Measurements from ENCODE around the gene TRIM61.
"Not testable (repeated sequence)": the region's sequence is repeated elsewhere in the genome, so short reads cannot be mapped to it uniquely, and the experiment has no call there.

TRIM61 gene

DNA sequence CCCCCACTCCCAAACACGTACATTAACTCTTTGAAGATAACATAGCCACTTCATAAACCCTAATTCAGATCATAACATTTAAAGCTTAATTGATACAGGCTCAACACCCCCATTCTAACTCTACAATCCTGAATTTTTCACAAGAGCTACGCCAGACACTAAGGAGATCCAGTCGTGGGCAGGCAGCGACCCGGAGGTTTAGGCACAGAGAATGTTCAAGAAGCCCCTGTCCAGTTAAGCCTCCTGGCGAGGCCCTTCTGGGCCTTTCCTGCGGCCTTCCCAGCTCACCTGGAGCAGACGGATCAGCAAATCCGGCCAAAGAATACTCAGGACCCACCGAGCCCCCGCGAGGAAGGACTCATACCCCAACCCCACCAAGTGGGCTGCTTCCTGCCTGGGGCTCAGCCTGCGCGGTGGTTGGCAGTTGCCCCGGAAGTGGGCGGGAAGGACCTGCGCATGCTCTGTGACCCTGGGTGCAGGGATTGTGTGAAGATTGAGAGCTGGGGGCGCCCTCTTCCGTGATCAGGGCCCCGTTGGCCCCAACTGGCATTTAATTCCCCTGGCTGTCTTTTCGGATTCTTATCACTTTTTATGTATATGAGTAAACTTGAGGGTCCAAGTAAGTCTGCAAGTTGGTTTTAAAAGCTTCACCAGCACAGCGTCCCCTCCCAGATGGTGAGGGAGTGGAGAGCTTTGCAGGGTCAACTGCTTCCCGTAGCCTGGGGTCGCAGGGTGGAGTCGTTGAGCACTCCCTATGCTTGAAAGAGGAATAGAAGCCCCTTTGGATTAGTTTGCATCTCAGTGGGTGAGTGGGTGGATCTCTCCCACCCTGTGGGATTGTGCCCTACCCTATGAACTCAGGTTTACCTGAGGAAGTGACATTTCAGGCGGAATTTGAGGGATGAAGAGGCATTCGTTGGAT, at the start of gene TRIM61:
Gene TRIM61, minus strand, starts transcription at position 415 of the 922 bp plus-strand sequence. CDS start 7,655 bp downstream, outside the sequence.
- DNase-seq (ENCODE audit: low read depth in 2 of 2) = peak; percentile 21 to 26

DNA sequence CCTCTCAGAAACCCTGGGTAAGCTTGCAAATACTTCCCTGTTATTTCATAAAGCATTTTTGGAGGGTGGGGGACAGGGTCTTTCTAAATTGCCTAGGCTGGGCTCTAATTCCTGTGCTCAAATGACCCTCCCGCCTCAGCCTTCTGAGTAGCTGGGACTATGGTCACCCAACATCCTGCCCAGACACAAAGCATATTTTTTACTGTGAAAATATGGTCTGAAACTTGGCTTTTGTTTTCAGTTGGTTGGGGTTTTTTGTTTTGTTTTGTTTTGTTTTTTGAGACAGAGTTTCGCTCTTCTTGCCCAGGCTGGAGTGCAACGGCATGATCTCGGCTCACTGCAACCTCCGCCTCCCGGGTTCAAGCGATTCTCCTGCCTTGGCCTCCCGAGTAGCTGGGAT, 48.3 kb upstream of the TRIM61 start:
- not testable (repeated sequence) for DNase-seq (ENCODE audit: low read depth in 2 of 2)

DNA sequence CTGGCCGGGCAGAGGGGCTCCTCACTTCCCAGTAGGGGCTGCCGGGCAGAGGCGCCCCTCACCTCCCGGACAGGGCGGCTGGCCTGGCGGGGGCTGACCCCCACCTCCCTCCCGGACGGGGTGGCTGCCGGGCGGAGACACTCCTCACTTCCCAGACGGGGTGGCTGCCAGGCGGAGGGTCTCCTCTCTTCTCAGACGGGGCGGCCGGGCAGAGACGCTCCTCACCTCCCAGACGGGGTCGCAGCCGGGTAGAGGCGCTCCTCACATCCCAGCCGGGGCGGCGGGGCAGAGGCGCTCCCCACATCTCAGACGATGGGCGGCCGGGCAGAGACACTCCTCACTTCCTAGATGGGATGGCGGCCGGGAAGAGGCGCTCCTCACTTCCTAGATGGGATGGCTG, 42.5 kb upstream of the TRIM61 start:
- not testable (repeated sequence) for DNase-seq (ENCODE audit: low read depth in 2 of 2)

DNA sequence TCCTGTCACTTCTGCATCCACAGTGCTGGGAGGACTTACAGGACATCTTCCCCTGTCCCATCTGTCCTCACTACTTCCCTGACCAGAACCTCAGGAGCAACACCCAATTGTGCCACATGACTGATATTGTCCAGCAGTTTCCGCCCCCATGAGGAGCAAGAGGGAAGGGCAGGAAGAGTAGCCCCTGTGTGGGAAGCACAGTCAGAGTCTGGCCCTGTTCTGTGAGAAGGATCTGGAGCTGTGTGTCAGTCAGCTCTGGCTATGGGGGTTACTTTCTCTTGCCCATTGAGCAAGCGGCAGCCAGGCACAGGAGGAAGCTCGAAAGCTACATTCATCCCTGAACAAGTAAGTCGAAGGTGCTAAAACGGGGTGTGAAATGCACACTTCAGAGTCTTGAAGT, 39.5 kb upstream of the TRIM61 start:
- no peak for DNase-seq (ENCODE audit: low read depth in 2 of 2)

DNA sequence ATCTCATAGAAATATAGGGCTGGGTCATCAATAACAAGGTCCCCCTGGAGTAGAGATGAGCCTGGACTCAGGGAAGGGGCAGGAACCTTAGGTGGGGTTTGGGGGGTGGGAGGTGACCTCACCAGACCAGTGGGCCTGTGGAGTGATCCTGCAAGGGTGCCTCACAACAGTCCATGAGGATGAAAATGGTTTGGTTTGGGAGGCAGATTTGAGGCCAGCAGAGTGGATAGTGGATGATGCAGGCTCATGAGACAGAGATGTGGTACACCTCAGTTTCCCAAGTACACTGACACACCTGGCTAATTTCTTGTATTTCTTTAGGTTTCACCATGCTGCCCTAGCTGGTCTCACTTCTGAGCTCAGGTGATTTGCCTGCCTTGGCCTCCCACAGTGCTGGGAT, 36.2 kb upstream of the TRIM61 start:
- no peak for DNase-seq (ENCODE audit: low read depth in 2 of 2)

DNA sequence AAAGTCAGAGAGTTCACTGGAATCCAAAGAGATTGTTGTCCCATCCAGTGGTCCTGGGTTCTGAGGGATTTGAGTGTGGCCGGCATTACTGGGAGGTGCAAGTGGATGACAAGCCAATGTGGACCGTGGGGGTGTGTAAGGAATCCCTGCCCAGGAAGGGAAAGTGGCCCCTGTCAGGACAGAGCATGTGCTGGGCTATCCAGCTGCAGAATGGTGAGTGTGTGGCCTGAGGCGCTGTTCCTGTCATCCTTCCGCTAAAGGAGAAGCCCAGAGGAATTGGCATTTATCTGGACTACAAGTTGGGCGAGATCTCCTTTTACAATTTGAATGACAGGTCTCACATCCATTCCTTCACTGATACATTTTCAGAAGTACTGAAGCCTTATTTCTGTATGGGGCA, 33.9 kb upstream of the TRIM61 start:
- DNase-seq (ENCODE audit: low read depth in 2 of 2) = no peak

DNA sequence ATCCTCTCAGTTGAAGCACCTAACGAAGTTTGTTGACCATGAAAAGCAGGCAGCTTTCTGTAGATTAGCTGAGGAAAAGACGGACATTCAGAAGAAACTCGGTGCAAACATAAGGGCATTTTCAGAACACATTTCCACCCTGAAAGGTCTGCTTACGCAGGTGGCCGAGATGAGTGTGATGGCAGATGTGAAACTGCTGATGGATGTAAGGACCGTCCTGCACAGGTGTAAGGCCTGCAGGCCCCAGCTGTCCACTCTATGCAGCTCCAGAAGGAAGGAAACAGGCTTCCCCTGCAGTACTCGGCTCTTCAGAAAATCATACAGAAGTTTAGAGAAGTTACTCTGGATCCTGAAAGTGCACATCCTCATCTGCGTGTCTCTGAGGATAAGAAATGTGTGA, 33.5 kb upstream of the TRIM61 start:
- no peak for DNase-seq (ENCODE audit: low read depth in 2 of 2)

DNA sequence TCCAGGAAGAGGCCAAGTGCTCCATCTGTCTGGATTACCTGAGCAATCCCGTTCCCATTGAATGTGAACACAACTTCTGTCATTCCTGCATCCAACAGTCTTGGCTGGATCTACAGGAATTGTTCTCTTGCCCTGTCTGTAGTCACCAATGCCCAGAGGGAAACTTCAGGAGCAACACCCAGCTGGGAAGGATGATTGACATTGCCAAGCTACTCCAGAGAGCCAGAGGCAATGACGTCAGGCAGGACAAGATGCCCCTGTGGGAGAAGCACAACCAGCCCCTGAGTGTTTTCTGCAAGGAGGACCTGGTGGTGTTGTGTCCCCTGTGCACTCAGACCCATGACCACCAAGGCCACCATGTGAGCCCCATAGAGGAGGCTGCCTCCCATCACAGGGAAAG, 33.0 kb upstream of the TRIM61 start:
- DNase-seq (ENCODE audit: low read depth in 2 of 2) = no peak

DNA sequence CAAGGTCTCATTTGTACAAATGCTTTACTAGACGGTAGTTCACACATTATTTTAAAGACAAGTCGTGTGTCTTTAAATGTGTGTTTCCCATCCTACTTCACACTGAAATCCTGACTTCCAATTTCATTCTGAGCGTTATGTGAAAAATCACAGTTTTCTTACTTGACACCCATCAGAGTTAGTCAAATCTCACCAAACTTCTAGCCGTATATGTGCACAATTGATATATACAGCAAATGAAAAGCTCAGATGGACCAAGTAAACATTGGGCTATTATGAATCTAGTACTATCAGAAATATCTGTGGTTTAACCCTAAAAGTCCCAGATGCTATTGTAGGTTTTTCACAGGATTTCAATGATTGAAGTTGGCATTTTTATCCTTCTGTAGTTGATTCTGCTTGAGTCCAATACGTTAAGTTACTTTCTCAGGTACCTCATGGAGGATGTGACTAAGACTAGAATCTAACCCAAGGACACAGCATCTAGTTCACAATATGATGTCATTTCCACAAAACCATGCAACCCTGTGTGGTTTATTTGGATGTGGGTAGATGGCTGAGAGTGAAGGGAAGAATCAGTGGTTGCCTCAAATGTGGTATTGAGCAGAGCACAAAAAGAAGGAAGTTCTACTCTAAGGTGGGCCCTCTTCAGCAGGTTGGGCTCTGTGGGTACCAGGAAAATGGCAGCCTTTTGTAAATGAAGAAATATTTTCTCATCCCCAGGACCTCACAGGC, 32.2 kb upstream of the TRIM61 start:
- no peak for DNase-seq (ENCODE audit: low read depth in 2 of 2)

DNA sequence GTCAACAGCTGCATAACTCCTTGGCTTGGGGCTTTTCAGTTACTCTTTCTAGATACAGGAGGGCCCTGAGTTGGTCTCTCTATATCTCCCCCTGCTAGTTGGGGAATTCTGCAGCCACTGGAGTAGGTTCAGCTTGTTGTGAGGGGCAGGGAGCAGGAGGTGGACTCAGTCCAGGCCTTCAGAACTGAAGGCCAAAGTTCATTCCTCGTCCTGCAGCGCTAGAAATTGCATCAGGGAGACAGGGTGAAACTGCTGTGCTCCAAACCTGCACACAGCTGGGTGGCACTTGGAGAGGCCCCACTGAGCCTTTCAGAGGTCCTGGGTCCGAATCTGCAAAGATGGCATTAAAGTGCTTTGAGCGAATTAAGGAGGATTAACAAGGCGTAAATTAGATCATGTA, 29.4 kb upstream of the TRIM61 start:
- DNase-seq (ENCODE audit: low read depth in 2 of 2) = no peak

DNA sequence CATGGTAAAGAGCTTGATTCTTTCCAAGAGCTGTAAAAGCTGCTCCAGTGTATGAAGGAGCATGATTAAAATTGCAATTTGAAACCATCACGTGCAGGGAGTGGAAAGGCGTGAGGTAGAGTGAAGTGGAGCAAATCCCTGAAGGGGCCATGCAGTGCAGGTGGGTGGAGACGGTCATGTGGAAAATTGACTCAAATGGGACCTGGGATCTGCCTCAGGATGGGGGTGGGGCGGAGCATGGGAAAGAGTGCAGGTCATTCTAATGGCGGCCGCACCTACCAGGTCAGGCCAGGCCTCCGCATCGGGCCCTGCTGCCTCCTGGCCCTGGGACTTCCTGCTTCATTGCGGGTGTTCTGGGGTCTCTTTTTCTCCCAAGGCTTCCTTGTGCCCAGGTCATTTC, 29.0 kb upstream of the TRIM61 start:
- DNase-seq (ENCODE audit: low read depth in 2 of 2) = no peak

DNA sequence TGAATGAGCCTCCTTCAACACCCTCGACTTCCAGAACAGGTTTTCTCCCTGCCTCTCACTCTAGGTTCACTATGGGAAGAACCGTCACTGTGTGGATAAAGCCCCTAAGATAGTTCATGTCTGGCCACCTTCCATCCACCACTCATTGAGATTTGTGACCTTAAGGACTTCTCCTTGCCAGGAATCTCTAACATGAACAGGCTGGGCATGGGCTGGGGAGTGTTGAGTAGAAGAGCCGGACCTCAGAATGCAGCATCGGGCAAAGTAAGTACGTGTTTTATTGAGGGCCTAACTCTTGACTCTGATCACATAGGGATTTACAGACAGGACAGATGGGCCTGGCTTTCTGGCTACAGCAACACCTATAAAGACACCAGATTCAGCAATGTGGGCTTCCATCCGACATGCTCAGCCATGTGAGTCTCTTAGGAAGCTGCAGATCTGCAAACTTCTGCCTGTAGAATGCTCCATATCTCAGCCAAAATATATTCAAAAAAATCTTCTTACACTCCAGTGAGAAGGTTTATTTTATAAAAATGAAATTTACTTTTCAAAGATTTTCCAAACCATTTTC, 28.0 kb upstream of the TRIM61 start:
- DNase-seq (ENCODE audit: low read depth in 2 of 2) = no peak

DNA sequence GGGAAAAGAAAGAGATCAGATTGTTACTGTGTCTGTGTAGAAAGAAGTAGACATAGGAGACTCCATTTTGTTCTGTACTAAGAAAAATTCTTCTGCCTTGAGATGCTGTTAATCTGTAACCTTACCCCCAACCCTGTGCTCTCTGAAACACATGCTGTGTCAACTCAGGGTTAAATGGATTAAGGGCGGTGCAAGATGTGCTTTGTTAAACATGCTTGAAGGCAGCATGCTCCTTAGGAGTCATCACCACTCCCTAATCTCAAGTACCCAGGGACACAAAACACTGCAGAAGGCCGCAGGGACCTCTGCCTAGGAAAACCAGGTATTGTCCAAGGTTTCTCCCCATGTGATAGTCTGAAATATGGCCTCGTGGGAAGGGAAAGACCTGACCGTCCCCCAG, 24.5 kb upstream of the TRIM61 start:
- DNase-seq (ENCODE audit: low read depth in 2 of 2) = not testable (repeated sequence)

DNA sequence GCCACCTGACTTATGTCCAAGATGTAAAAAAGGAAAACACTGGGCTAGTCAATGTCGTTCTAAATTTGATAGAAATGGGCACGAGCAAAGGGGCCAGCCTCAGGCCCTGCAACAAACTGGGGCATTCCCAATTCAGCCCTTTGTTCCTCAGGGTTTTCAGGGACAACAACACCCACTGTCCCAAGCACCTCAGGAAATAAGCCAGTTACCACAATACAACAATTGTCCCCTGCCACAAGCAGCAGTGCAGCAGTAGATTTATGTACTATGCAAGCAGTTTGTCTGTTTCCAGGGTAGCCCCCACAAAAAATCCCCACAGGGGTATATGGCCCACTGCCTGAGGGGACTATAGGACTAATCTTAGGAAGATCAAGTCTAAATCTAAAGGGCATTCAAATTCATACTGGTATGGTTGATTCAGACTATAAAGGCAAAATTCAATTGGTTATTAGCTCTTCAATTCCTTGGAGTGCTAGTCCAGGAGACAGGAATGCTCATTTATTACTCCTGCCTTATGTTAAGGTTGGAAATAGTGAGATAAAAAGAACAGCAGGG, 21.1 kb upstream of the TRIM61 start:
- DNase-seq (ENCODE audit: low read depth in 2 of 2) = not testable (repeated sequence)

DNA sequence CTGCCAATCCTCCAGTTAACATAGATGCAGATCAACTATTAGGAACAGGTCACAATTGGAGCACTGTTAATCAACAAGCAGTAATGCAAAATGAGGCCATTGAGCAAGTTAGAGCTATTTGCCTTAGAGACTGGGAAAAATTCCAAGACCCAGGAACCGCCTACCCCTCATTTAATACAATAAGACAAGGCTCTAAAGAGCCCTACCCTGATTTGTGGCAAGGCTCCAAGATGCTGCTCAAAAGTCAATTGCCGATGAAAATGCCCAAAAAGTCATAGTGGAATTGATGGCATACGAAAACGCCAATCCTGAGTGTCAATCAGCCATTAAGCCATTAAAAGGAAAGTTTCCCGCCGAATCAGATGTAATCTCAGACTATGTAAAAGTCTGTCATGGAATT, 20.5 kb upstream of the TRIM61 start:
- no peak for DNase-seq (ENCODE audit: low read depth in 2 of 2)

DNA sequence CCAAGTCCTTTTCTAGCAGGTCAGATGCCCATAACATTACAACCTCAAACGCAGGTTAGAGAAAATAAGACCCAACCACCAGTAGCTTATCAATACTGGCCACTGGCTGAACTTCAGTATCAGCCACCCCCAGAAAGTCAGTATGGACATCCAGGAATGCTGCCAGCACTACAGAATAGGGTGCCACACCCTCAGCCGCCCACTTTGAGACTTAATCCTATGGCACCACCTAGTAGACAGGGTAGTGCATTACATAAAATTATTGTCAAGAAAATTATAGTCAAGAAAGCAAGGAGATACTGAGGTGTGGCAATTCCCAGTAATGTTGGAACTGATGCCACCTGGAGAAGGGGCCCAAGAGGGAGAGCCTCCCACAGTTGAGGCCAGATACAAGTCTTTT, 19.9 kb upstream of the TRIM61 start:
- no peak for DNase-seq (ENCODE audit: low read depth in 2 of 2)

DNA sequence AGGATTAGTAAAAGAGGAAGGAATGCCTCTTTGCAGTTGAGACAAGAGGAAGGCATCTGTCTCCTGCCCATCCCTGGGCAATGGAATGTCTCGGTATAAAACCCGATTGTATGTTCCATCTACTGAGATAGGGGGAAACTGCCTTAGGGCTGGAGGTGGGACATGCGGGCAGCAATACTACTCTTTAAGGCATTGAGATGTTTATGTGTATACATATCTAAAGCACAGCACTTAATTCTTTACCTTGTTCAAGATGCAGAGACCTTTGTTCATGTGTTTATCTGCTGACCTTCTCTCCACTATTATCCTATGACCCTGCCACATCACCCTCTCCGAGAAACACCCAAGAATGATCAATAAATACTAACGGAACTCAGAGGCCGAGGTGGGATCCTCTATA, 18.7 kb upstream of the TRIM61 start:
- DNase-seq (ENCODE audit: low read depth in 2 of 2) = not testable (repeated sequence)

DNA sequence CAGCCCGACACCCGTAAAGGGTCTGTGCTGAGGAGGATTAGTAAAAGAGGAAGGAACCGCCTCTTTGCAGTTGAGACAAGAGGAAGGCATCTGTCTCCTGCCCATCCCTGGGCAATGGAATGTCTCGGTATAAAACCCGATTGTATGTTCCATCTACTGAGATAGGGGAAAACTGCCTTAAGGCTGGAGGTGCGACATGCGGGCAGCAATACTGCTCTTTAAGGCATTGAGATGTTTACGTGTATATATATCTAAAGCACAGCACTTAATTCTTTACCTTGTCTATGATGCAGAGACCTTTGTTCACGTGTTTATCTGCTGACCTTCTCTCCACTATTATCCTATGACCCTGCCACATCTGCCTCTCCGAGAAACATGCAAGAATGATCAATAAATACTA, 13.3 kb upstream of the TRIM61 start:
- DNase-seq (ENCODE audit: low read depth in 2 of 2) = not testable (repeated sequence)

DNA sequence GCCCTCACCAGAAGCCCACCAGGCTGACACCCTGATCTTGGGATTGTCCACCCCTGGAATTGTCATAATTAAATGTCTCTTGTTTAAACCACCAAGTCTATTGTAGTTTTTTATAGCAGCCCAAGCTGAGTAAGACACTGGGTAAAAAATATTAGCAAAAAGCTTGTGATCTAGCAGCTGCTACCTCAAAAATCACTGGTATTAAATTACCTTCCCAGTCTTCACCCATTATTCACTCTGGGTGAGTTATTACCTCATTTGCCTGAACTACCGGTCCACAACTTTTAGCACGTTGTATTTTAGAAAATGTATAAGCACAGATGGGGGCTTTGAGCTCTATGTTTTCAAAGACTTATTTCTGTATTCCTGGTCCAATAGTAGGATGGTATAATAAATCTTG, 12.0 kb upstream of the TRIM61 start:
- no peak for DNase-seq (ENCODE audit: low read depth in 2 of 2)

DNA sequence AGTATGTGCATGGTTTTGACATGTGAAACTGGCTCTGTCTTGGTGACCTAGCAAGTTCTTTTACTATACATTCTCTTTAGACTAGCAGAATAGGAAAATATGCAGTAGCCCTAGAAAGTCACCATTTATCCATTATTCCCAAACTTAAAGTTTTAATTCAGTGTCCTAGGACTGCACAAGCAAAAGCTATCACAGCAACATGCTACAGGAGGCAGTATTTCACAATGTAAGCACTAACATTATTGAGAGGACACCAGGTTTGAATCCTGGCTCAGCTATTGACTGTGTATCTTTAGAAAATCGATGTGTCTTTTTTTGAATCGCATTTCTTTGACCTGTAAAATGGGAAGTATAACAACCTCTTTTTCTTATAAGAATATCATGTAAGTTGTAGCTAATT, 5.5 kb downstream of the TRIM61 start:
- not testable (repeated sequence) for DNase-seq (ENCODE audit: low read depth in 2 of 2)

DNA sequence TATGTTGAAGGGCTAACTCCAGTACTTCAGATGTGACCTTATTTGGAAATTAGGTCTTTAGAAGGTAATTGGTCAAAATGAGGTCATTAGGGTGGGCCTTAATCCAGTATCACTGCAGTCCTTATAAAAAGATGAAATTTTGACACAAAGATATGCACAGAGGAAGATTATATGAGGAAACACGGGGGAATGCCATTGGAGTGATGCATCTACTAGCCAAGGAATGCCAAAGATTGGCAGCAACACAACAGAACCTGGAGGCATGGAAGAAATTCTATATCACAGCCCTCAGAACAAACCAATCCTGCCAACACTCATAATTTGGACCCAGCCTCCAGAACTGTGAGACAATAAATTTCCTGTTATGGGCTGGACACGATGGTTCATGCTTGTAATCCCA, 17.6 kb downstream of the TRIM61 start:
- no peak for DNase-seq (ENCODE audit: low read depth in 2 of 2)

DNA sequence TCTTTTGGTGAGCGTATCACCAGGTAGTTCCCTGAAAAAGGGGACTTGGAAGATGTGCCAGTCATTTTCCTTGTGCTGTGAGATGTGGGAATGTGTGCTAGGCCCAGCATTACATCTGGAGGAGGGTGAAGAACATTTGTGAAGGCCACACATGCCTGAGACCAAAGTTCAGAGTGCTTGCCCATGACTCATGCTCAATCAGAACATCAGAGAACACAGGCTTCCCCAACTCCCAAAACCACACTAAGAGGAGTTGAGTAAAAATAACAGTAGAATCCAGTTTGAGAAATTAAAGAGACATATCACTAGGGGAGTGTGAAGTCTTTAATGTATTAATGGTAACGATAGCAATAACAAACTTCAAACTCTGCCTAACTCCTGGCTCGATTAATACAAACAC, 18.0 kb downstream of the TRIM61 start:
- DNase-seq (ENCODE audit: low read depth in 2 of 2) = not testable (repeated sequence)
